Right forelimb (tissue), 1 donor: ENCODE measurements around the gene SLC22A9.
"Not testable (repeated sequence)": the region's sequence is repeated elsewhere in the genome, so short reads cannot be mapped to it uniquely, and the experiment has no call there.

Experiments
- DNase-seq: peaks from one replicate; pipeline ENCODE4 v3.0.0-alpha.2; 2018

Gene SLC22A9

GRCh38 chr11:63369165-63369970 is at the start of gene SLC22A9:
TSS of gene SLC22A9 (plus strand) at chr11:63369785. CDS start at chr11:63370057, 272 bp downstream.
- no peak for DNase-seq

GRCh38 chr11:63321723-63322122 is 47.9 kb upstream of the SLC22A9 start:
- no peak for DNase-seq

GRCh38 chr11:63335089-63335488 is 34.5 kb upstream of the SLC22A9 start:
- not testable (repeated sequence) for DNase-seq

- no peak for DNase-seq
These were observed 32.5 kb upstream of the SLC22A9 start for GRCh38 chr11:63337070-63337469.

GRCh38 chr11:63343130-63343529 is 26.5 kb upstream of the SLC22A9 start:
- no peak for DNase-seq

GRCh38 chr11:63352144-63352543 is 17.4 kb upstream of the SLC22A9 start:
- DNase-seq = no peak

GRCh38 chr11:63362196-63362793 is 7.3 kb upstream of the SLC22A9 start:
- DNase-seq = no peak

- DNase-seq = no peak
These were observed 495 bp downstream of the SLC22A9 start for GRCh38 chr11:63369971-63370588.

- no peak for DNase-seq
These were observed 1.8 kb downstream of the SLC22A9 start for GRCh38 chr11:63371396-63371795.

GRCh38 chr11:63375434-63375833 is 5.8 kb downstream of the SLC22A9 start:
- DNase-seq = no peak

GRCh38 chr11:63380130-63380529 is 10.5 kb downstream of the SLC22A9 start:
- DNase-seq = no peak

- DNase-seq = no peak
These were observed 26.1 kb downstream of the SLC22A9 start for GRCh38 chr11:63395697-63396096.

GRCh38 chr11:63404161-63404935 is 34.8 kb downstream of the SLC22A9 start:
- DNase-seq = no peak

- no peak for DNase-seq
These were observed 35.5 kb downstream of the SLC22A9 start for GRCh38 chr11:63405114-63405513.

GRCh38 chr11:63406458-63406857 is 36.9 kb downstream of the SLC22A9 start:
- DNase-seq = no peak

- DNase-seq = no peak
These were observed 47.7 kb downstream of the SLC22A9 start for GRCh38 chr11:63417174-63417852.

GRCh38 chr11:63427971-63428508 is 58.5 kb downstream of the SLC22A9 start:
- no peak for DNase-seq

- not testable (repeated sequence) for DNase-seq
These were observed 61.1 kb downstream of the SLC22A9 start for GRCh38 chr11:63430731-63431130.

GRCh38 chr11:63435351-63435750 is 65.8 kb downstream of the SLC22A9 start:
- DNase-seq = not testable (repeated sequence)

- DNase-seq = not testable (repeated sequence)
These were observed 66.2 kb downstream of the SLC22A9 start for GRCh38 chr11:63435831-63436230.

- DNase-seq = no peak
These were observed 74.1 kb downstream of the SLC22A9 start for GRCh38 chr11:63443714-63444113.

- no peak for DNase-seq
These were observed 74.6 kb downstream of the SLC22A9 start for GRCh38 chr11:63444160-63444559.
